Measurements from ENCODE around the gene ATG16L2. TPM values are rescaled to one million over a fixed set of nuclear protein-coding genes. Genes with fewer than 3 reads are reported as not detected.
A peak's percentile ranks its signal among the peaks of the same experiment; 100 is the strongest.

The ATG16L2 gene
- total and polyA plus RNA-seq, 2 donors (not counting 1 experiment from before 2014, with no cell fraction given), result 212 to 350 TPM

- ChIA-PET CTCF (interaction anchor here (1.1 to 9.3 kb wide), 8 partner anchors 11 to 409 kb away, joined by 4 to 126 read pairs (median 5); partner anchors contain the start of gene STARD10), POLR2A (interaction anchor here (2.5 kb wide), 1 partner anchor 12 kb away, joined by 6 read pairs; no protein-coding TSS in a partner anchor)
- peaks cover 0 to 71% of the 10 kb centered on the region in 2 experiments for H3K36me3 ChIP-seq (replicated peaks in 1 of 2; ENCODE audit: control extremely low read depth in 1 of 2, control insufficient read depth in 1 of 2, extremely low read depth in 1 of 2, insufficient read depth in 2 of 2, low read length in 1 of 2)
- H3K4me3 ChIP-seq (ENCODE audit: control extremely low read depth in 1 of 5, extremely low read depth in 1 of 5, insufficient read depth in 1 of 5, low read depth in 2 of 5, low read length in 4 of 5), result no peak overlapping the region
- no peak overlapping the region for H2AFZ ChIP-seq (ENCODE audit: insufficient read depth, low read depth, low read length, poor library complexity, severe bottlenecking)
- intact Hi-C loops (cut with micrococcal nuclease), result no loop called here
- no peaks in the 10 kb centered on the region for H3K79me2 ChIP-seq (ENCODE audit: control insufficient read depth, insufficient read depth, low read length)
- no peaks in the 10 kb centered on the region for H3K9me3 Mint-ChIP-seq (ENCODE audit: insufficient read depth)
- ATAC-seq (ENCODE audit: low read depth) (no peak), DNase-seq (peak; percentile 33)
- no peaks in the 10 kb centered on the region for H3K27me3 Mint-ChIP-seq
- H3K4me1 Mint-ChIP-seq, result peaks cover 41% of the 10 kb centered on the region
- no peak overlapping the region for H3K4me2 ChIP-seq (replicated peaks; ENCODE audit: low read depth, low read length, poor library complexity, severe bottlenecking)
- peaks cover 32% of the 10 kb centered on the region for H4K20me1 ChIP-seq (ENCODE audit: control insufficient read depth, insufficient read depth, low read length, poor library complexity, severe bottlenecking)
- no peak overlapping the region for H3K9ac ChIP-seq (ENCODE audit: low read length)
- H3K4me1 ChIP-seq (ENCODE audit: control insufficient read depth in 2 of 2, insufficient read depth in 2 of 2, low read length in 2 of 2), result peaks cover 0 to 21% of the 10 kb centered on the region in 2 donors
- H3K27ac ChIP-seq (ENCODE audit: low read length in 2 of 2), result peak overlapping the region; percentile 38 to 54
- WGBS (ENCODE audit: insufficient coverage), result 87% methylated on average over 10 of the region's 11 CpGs
- TF ChIP-seq CTCF (IDR thresholded peaks at IDR 0.05) (no peak), EZH2 (IDR thresholded peaks at IDR 0.05; ENCODE audit: borderline replicate concordance, insufficient read depth, low read depth, low read length, poor library complexity, severe bottlenecking) (no peak)
- H3K27ac Mint-ChIP-seq, result peak overlapping the region; percentile 77
- no peaks in the 10 kb centered on the region for H3K9me3 ChIP-seq (ENCODE audit: control extremely low read depth in 1 of 3, control insufficient read depth in 2 of 3, insufficient read depth in 1 of 3, low read length in 2 of 3)
- H3K27me3 ChIP-seq (replicated peaks in 1 of 4; ENCODE audit: control extremely low read depth in 1 of 4, control insufficient read depth in 3 of 4, insufficient read depth in 4 of 4, low read length in 3 of 4), result no peaks in the 10 kb centered on the region
- H3K4me3 Mint-ChIP-seq, result no peak overlapping the region
These were observed 13.9 kb downstream of the ATG16L2 start for GRCh38 chr11:72828081-72828567.

GRCh38 chr11:72828692-72829101, 14.5 kb downstream of the ATG16L2 start:
- CTCF ChIA-PET, result interaction anchor here (1.1 to 9.3 kb wide), 6 partner anchors 18 to 408 kb away, joined by 4 to 126 read pairs (median 6); no protein-coding TSS in a partner anchor
- H3K9me3 ChIP-seq (ENCODE audit: control extremely low read depth in 1 of 3, control insufficient read depth in 2 of 3, insufficient read depth in 1 of 3, low read length in 2 of 3), result no peaks in the 10 kb centered on the region
- H2AFZ ChIP-seq (ENCODE audit: insufficient read depth, low read depth, low read length, poor library complexity, severe bottlenecking), result no peak overlapping the region
- Mint-ChIP-seq H3K27ac (peak overlapping the region; percentile 65), H3K4me1 (peaks cover 36% of the 10 kb centered on the region), H3K27me3 (no peaks in the 10 kb centered on the region), H3K9me3 (ENCODE audit: insufficient read depth) (no peaks in the 10 kb centered on the region), H3K4me3 (no peak overlapping the region)
- peak overlapping the region; percentile 38 to 54 for H3K27ac ChIP-seq (ENCODE audit: low read length in 2 of 2)
- H3K9ac ChIP-seq (ENCODE audit: low read length), result no peak overlapping the region
- H3K79me2 ChIP-seq (ENCODE audit: control insufficient read depth, insufficient read depth, low read length), result no peaks in the 10 kb centered on the region
- peaks cover 27% of the 10 kb centered on the region for H4K20me1 ChIP-seq (ENCODE audit: control insufficient read depth, insufficient read depth, low read length, poor library complexity, severe bottlenecking)
- no peaks in the 10 kb centered on the region for H3K27me3 ChIP-seq (replicated peaks in 1 of 4; ENCODE audit: control extremely low read depth in 1 of 4, control insufficient read depth in 3 of 4, insufficient read depth in 4 of 4, low read length in 3 of 4)
- intact Hi-C loops (cut with micrococcal nuclease), result no loop called here
- H3K4me3 ChIP-seq (ENCODE audit: control extremely low read depth in 1 of 5, extremely low read depth in 1 of 5, insufficient read depth in 1 of 5, low read depth in 2 of 5, low read length in 4 of 5), result no peak overlapping the region
- DNase-seq (no peak), ATAC-seq (ENCODE audit: low read depth) (no peak)
- 97% methylated on average over 7 of the region's 7 CpGs for WGBS (ENCODE audit: insufficient coverage)
- TF ChIP-seq EZH2 (IDR thresholded peaks at IDR 0.05; ENCODE audit: borderline replicate concordance, insufficient read depth, low read depth, low read length, poor library complexity, severe bottlenecking), result no peak
- TF ChIP-seq CTCF (IDR thresholded peaks at IDR 0.05), result no peak
- H3K4me1 ChIP-seq (ENCODE audit: control insufficient read depth in 2 of 2, insufficient read depth in 2 of 2, low read length in 2 of 2), result peaks cover 0 to 15% of the 10 kb centered on the region in 2 donors
- no peak overlapping the region for H3K4me2 ChIP-seq (replicated peaks; ENCODE audit: low read depth, low read length, poor library complexity, severe bottlenecking)
- H3K36me3 ChIP-seq (replicated peaks in 1 of 2; ENCODE audit: control extremely low read depth in 1 of 2, control insufficient read depth in 1 of 2, extremely low read depth in 1 of 2, insufficient read depth in 2 of 2, low read length in 1 of 2), result peaks cover 0 to 71% of the 10 kb centered on the region in 2 experiments
- POLR2A ChIA-PET, result interaction anchor here (2.5 kb wide), 1 partner anchor 13 kb away, joined by 6 read pairs; no protein-coding TSS in a partner anchor
